ENCODE results near the gene PNMT.

The PNMT gene

DNA sequence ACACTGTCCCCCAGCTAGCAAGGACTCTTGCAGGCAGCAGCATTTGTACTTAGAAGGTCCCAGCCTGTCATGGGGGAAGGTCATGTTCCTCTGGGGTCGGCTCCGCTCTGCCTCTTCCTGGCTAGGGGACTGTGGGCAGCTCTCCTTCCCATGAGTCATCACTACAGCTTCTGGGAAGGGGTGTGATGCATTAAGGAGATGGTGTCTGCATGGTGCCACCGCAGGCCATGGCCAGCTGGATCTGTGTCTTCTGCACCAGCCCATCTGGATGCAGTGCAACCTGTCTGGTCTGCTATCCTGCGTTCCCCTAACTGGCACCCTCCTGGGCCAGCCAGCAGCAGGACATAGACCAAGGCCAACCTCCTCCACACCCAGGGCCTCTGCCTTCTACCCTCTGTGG lies 25.0 kb upstream of the PNMT start:
- in situ Hi-C loops (cut with HindIII; ENCODE audit: low sequenced_read_pairs), result no loop called here
- no peak overlapping the region for H3K4me3 ChIP-seq (ENCODE audit: low read depth, low read length)
- DNase-seq (ENCODE audit: low read depth), result no peak
- no peak for TF ChIP-seq CTCF (IDR thresholded peaks at IDR 0.05; ENCODE audit: low read depth, low read length, missing control alignments)

- H3K4me3 ChIP-seq (ENCODE audit: low read depth, low read length), result no peak overlapping the region
- no peak for DNase-seq (ENCODE audit: low read depth)
- in situ Hi-C loops (cut with HindIII; ENCODE audit: low sequenced_read_pairs), result no loop called here
- no peak for TF ChIP-seq CTCF (IDR thresholded peaks at IDR 0.05; ENCODE audit: low read depth, low read length, missing control alignments)
These were observed 21.0 kb upstream of the PNMT start for GRCh38 chr17:39647256-39647655.

DNA sequence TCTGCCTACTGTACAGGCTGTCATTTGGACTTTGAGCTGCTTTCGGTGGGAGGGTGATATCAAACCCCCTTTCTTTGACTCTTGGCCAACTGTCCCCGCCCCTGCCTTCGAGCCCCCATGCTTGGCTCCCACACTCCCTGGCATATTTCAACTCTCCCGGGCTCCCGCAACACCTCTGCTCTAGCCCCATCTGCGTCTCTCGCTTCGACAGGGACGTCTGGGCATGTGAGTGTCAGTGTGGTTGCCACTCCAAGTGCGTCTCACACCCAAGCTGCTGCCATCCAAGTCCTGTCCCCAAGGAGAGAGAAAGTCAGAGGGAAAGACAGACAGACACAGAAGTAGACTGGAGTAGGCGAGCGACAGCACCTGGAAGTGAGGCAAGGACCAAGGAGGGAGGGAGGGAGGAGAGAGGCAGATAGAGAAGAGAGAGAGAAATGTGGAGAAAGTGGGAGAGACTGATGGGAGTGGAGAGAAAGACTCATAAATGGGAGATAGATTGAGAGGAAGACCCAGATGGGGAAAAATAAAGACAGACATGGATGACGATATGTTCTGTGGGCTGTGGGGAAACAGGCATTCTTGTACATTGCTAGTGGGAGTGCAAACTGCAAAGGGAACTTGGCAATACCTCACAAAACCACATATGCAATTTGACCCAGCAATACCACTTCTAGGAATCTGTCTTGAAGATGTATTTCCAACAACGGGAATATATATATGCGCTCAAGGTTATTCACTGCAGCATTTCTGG lies 19.5 kb upstream of the PNMT start:
- no peak overlapping the region for H3K4me3 ChIP-seq (ENCODE audit: low read depth, low read length)
- TF ChIP-seq CTCF (IDR thresholded peaks at IDR 0.05; ENCODE audit: low read depth, low read length, missing control alignments), result no peak
- peak; percentile 59 for DNase-seq (ENCODE audit: low read depth)
- in situ Hi-C loops (cut with HindIII; ENCODE audit: low sequenced_read_pairs), result no loop called here

DNA sequence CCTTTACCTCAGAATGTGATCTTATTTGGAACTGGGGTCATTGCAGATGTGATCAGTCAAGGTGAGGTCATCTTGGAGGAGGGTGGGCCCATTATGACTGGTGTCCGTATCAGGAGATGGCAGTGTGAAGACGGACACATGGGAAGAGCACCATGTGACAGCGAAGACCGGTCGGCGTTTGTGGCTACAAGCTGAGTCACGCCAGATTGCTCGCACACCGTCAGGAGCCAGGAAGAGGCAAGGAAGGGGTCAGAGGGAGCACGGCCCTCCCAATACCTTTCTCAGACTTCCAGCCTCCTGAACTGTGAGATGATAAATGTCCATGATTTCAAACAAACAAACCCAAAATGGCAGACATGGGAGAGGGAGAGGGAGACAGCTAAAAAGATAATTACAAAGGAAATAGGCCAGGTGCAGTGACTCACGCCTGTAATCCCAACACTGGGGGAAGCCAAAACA lies 18.1 kb upstream of the PNMT start:
- no peak for TF ChIP-seq CTCF (IDR thresholded peaks at IDR 0.05; ENCODE audit: low read depth, low read length, missing control alignments)
- DNase-seq (ENCODE audit: low read depth), result no peak
- in situ Hi-C loops (cut with HindIII; ENCODE audit: low sequenced_read_pairs), result no loop called here
- no peak overlapping the region for H3K4me3 ChIP-seq (ENCODE audit: low read depth, low read length)

DNA sequence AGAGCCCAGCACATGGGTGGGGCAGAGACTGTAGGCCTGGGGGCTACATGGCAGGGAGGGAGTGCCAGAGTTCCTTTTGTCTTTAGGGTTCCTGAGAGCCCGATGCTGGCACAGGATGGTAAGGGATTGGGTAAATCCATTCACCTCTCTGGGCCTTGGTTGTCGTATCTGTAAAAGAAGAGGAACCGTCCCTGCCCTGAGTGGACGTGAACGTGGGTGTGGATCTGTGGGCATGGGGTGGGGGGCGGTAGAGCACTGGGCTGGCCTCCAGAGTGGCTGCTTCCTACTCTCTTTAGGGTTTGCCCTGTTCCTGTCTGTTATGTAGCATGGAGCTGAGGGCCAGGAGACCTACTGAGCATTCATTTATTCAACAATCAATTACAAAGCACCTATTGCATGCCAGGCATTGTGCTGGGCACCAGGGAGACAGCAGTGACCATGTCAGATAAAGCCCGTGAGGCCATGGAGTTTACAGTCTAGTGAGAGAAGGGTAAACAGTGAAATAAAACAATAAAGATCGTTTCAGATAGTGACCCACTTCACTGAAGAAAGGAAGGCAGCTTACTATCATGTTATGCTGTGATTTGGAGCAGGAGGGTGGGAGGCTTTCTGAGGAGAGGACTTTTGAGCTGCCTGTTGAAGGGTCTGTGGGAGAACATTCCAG lies 16.2 kb upstream of the PNMT start:
- H3K4me3 ChIP-seq (ENCODE audit: low read depth, low read length), result no peak overlapping the region
- no peak for TF ChIP-seq CTCF (IDR thresholded peaks at IDR 0.05; ENCODE audit: low read depth, low read length, missing control alignments)
- no peak for DNase-seq (ENCODE audit: low read depth)
- in situ Hi-C loops (cut with HindIII; ENCODE audit: low sequenced_read_pairs), result no loop called here

- in situ Hi-C loops (cut with HindIII; ENCODE audit: low sequenced_read_pairs), result no loop called here
- no peak for DNase-seq (ENCODE audit: low read depth)
- no peak for TF ChIP-seq CTCF (IDR thresholded peaks at IDR 0.05; ENCODE audit: low read depth, low read length, missing control alignments)
- no peak overlapping the region for H3K4me3 ChIP-seq (ENCODE audit: low read depth, low read length)
These were observed 15.5 kb upstream of the PNMT start for GRCh38 chr17:39652587-39653315.

Measured in astrocyte of the cerebellum (primary cell).